BJ (cell line): ENCODE measurements around the gene HHEX. TPM values are rescaled to one million over a fixed set of nuclear protein-coding genes. Genes with fewer than 3 reads are reported as not detected.

ENCODE experiments used
- CTCF ChIA-PET: fragments of 350-600 bp; formaldehyde crosslinking; extraction: SDS; loops from one replicate; lab custom pipeline; 2021; ENCODE audit warnings: antibody characterized with exemption, inconsistent platforms; lab: Yijun Ruan, JAX
- POLR2A ChIA-PET: fragments of 300-600 bp; sonication (Branson Sonifier 250); formaldehyde crosslinking; extraction: SDS; loops from one replicate; lab custom pipeline; 2021; ENCODE audit warnings: antibody characterized with exemption; lab: Charles Lee
- DNase-seq: peaks from one replicate; pipeline ENCODE4 v3.0.0-alpha.2; 2011; ENCODE audit warnings: low read depth
- H3K27me3 ChIP-seq: 2 replicates; pipeline ENCODE4 v1.6.0; 2011; ENCODE audit warnings: low read length; ENCODE audit not compliant: control insufficient read depth, insufficient read depth
- H3K36me3 ChIP-seq: 2 replicates; pipeline ENCODE4 v1.5.1; 2011; ENCODE audit warnings: low read length; ENCODE audit not compliant: control insufficient read depth, insufficient read depth
- H3K4me3 ChIP-seq: 2 replicates; pipeline ENCODE4 v1.5.1; 2011; ENCODE audit warnings: low read depth, mild to moderate bottlenecking, control low read depth, low read length
- polyA plus RNA-seq: library from polyadenylated mRNA; depleted of rRNA; stranded (reverse); fragments of >200 nt; gene quantifications from 2 replicates; pipeline ENCODE4 v1.2.3, GENCODE V29; 2011
- TF ChIP-seq, protein P1 (sequence below): IDR thresholded peaks from 2 replicates; pipeline ENCODE4 v1.5.1; 2011; ENCODE audit warnings: low read depth, mild to moderate bottlenecking, control low read depth, inconsistent platforms, low read length, moderate library complexity; ENCODE audit not compliant: insufficient read depth

The HHEX gene
- polyA plus RNA-seq, 1 experiment: 2.6 TPM

DNA sequence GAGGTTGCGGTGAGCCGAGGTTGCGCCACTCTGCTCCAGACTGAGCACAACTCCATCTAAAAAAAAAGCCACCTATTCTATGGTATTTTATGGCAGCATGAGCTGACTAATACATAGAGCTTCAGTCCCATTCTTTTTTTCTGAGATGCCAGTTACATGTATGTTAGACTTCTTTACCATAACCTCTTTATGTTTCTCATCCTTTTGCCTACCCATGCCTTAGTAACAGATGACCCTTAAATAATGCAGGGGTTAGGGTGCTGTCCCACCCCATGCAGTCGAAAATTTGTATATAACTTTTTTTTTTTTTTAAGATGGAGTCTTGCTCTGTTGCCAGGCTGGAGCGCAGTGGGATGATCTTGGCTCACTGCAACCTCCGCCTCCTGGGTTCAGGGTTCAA lies 22.7 kb upstream of the HHEX start:
- H3K4me3 ChIP-seq: no peak overlapping the region
- no peak for DNase-seq
- POLR2A ChIA-PET: no interaction called here
- H3K27me3 ChIP-seq: no peaks in the 10 kb centered on the region
- CTCF ChIA-PET: interaction anchor here (0.7 kb wide), 1 partner anchor 86 kb away, joined by 3 read pairs; no protein-coding TSS in a partner anchor
- no peaks in the 10 kb centered on the region for H3K36me3 ChIP-seq
- TF ChIP-seq, protein P1, sequence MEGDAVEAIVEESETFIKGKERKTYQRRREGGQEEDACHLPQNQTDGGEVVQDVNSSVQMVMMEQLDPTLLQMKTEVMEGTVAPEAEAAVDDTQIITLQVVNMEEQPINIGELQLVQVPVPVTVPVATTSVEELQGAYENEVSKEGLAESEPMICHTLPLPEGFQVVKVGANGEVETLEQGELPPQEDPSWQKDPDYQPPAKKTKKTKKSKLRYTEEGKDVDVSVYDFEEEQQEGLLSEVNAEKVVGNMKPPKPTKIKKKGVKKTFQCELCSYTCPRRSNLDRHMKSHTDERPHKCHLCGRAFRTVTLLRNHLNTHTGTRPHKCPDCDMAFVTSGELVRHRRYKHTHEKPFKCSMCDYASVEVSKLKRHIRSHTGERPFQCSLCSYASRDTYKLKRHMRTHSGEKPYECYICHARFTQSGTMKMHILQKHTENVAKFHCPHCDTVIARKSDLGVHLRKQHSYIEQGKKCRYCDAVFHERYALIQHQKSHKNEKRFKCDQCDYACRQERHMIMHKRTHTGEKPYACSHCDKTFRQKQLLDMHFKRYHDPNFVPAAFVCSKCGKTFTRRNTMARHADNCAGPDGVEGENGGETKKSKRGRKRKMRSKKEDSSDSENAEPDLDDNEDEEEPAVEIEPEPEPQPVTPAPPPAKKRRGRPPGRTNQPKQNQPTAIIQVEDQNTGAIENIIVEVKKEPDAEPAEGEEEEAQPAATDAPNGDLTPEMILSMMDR: no peak

DNA sequence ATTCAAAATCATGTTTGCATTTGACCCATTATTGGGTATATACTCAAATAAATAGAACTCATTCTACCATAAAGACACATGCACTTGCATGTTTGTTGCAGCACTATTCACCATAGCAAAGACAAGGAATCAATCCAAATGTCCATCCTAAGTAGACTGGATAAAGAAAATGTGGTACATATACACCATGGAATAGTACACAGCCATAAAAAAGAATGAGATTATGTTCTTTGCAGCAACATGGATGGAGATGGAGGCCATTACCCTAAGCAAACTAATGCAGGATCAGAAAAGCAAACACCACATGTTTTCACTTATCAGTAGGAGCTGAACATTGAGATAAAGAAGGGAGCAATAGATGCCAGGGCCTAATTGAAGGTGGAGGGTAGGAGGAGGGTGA lies 12.0 kb upstream of the HHEX start:
- TF ChIP-seq, protein P1: no peak
- POLR2A ChIA-PET: no interaction called here
- Histone ChIP-seq H3K36me3 (no peaks in the 10 kb centered on the region), H3K4me3 (no peak overlapping the region), H3K27me3 (no peaks in the 10 kb centered on the region)
- CTCF ChIA-PET: no interaction called here
- DNase-seq: no peak

DNA sequence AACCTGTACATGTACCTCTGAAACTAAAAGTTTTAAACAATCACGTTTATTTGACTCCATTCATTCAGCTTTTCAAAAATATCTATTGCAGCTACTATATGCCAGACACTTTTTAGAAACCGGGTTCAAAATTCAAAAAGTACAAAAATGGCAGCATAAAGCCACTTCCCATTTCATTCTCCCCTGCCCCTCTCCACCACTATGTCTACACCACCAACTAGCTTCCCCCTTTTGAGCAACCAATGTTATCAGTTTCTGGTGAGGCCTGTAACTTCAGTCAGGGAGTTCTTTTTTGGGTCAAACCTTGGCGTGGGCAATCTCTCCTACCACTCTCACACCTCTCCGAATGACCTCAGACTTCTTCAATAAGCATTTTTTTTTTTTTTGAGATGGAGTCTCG lies 11.5 kb upstream of the HHEX start:
- POLR2A ChIA-PET: no interaction called here
- TF ChIP-seq, protein P1: no peak
- Histone ChIP-seq H3K27me3 (no peaks in the 10 kb centered on the region), H3K36me3 (no peaks in the 10 kb centered on the region), H3K4me3 (no peak overlapping the region)
- CTCF ChIA-PET: no interaction called here
- DNase-seq: no peak

DNA sequence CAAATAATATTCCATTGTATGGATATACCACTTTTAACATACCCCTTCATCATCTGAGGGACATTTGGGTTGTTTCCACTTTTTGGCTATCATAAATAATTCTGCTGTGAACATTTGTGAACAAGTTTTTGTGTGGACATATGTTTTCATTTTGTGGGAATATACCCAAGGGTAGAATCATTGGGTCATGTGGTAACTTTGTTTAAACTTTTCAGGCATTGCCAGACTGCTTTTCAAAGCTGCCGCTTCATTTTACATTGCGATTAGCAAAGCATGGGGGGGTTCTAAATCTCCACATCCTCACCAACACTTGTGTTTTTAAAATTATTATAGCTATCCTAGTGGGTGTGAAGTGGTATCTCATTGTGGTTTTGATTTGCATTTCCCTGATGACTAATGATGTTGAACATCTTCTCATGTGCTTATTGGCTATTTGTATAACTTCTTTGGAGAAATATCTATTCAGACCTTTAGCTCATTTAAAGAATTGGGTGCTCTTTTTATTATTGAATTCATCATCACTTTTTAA lies 8.4 kb upstream of the HHEX start:
- POLR2A ChIA-PET: no interaction called here
- H3K27me3 ChIP-seq: no peaks in the 10 kb centered on the region
- TF ChIP-seq, protein P1: no peak
- CTCF ChIA-PET: interaction anchor here (0.8 kb wide), 2 partner anchors 17 to 38 kb away, joined by 3 read pairs; no protein-coding TSS in a partner anchor
- no peak overlapping the region for H3K4me3 ChIP-seq
- DNase-seq: no peak
- no peaks in the 10 kb centered on the region for H3K36me3 ChIP-seq

DNA sequence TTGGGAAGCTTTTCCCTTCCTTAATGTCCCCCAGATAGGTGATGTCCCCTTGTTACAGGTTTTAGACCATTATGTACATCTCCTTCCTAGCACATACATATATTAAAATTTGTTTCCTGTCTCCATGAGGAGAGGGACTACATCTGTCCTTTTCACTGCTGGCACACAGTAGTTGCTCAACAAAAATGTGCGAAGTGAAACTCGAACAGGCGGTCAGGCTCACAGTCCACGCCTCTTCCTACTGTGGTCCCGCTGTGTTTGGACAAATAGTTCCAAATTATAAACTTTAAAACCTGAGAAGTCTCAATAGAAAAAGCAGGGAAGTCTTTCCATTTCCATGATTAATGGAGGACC lies 1.2 kb upstream of the HHEX start:
- ChIA-PET CTCF (no interaction called here), POLR2A (no interaction called here)

More for the DNA sequence above, 1.2 kb upstream of the HHEX start:
- TF ChIP-seq, protein P1: no peak
- H3K36me3 ChIP-seq: no peaks in the 10 kb centered on the region
- no peaks in the 10 kb centered on the region for H3K27me3 ChIP-seq
- H3K4me3 ChIP-seq: peak overlapping the region; percentile 89
- no peak for DNase-seq
